GM21825 (cell line): ENCODE measurements around the gene TBCB.
"Not testable (repeated sequence)": the region's sequence is repeated elsewhere in the genome, so short reads cannot be mapped to it uniquely, and the experiment has no call there.

Experiments
- ATAC-seq: cut with Tn5 transposase; IDR thresholded peaks from one replicate; pipeline ENCODE4 v1.9.1; 2021; ENCODE audit warnings: mild to moderate bottlenecking, moderate library complexity; ENCODE audit not compliant: unreplicated experiment

Gene TBCB

GRCh38 chr19:36115453-36116343, at the start of gene TBCB:
TBCB (plus strand) TSS chr19:36115468; CDS start chr19:36115561, 93 bp downstream.
- ATAC-seq: peak; percentile 25

- ATAC-seq: no peak
Observed at GRCh38 chr19:36067681-36068080, 47.6 kb upstream of the TBCB start.

- not testable (repeated sequence) for ATAC-seq
Observed at GRCh38 chr19:36068810-36069499, 46.3 kb upstream of the TBCB start.

- ATAC-seq: no peak
Observed at GRCh38 chr19:36072081-36072480, 43.2 kb upstream of the TBCB start.

GRCh38 chr19:36073121-36073876, 42.0 kb upstream of the TBCB start:
- ATAC-seq: no peak

- ATAC-seq: no peak
Observed at GRCh38 chr19:36079389-36079945, 35.8 kb upstream of the TBCB start.

- no peak for ATAC-seq
Observed at GRCh38 chr19:36081385-36081784, 33.9 kb upstream of the TBCB start.

GRCh38 chr19:36081894-36082293, 33.4 kb upstream of the TBCB start:
- no peak for ATAC-seq

- ATAC-seq: no peak
Observed at GRCh38 chr19:36082916-36083315, 32.4 kb upstream of the TBCB start.

GRCh38 chr19:36084231-36085009, 30.8 kb upstream of the TBCB start:
- ATAC-seq: no peak

- no peak for ATAC-seq
Observed at GRCh38 chr19:36086326-36086725, 28.9 kb upstream of the TBCB start.

GRCh38 chr19:36089847-36090246, 25.4 kb upstream of the TBCB start:
- ATAC-seq: no peak

- ATAC-seq: no peak
Observed at GRCh38 chr19:36090910-36091695, 24.2 kb upstream of the TBCB start.

GRCh38 chr19:36092566-36092965, 22.7 kb upstream of the TBCB start:
- ATAC-seq: no peak

- ATAC-seq: no peak
Observed at GRCh38 chr19:36093146-36093662, 22.1 kb upstream of the TBCB start.

- no peak for ATAC-seq
Observed at GRCh38 chr19:36093687-36094086, 21.6 kb upstream of the TBCB start.

GRCh38 chr19:36097036-36097435, 18.2 kb upstream of the TBCB start:
- no peak for ATAC-seq

GRCh38 chr19:36099166-36099785, 16.0 kb upstream of the TBCB start:
- no peak for ATAC-seq

- ATAC-seq: no peak
Observed at GRCh38 chr19:36100476-36100875, 14.8 kb upstream of the TBCB start.
